HG02571 (cell line): Measurements from ENCODE around the gene TMEM30A.

Source experiments
- ATAC-seq: cut with Tn5 transposase; IDR thresholded peaks from one replicate; pipeline ENCODE4 v1.9.1; 2021; ENCODE audit warnings: mild to moderate bottlenecking, moderate library complexity; ENCODE audit not compliant: unreplicated experiment

TMEM30A gene

GRCh38 chr6:75266716-75267291 lies 17.8 kb downstream of the TMEM30A start:
- ATAC-seq: peak; percentile 61

- ATAC-seq: no peak
Observed at GRCh38 chr6:75263401-75263750, 21.2 kb downstream of the TMEM30A start.

GRCh38 chr6:75262716-75263400 lies 21.7 kb downstream of the TMEM30A start:
- ATAC-seq: no peak

GRCh38 chr6:75261299-75261698 lies 23.3 kb downstream of the TMEM30A start:
- no peak for ATAC-seq

GRCh38 chr6:75257343-75258087 lies 27.1 kb downstream of the TMEM30A start:
- ATAC-seq: no peak

- ATAC-seq: no peak
Observed at GRCh38 chr6:75250552-75250951, 34.0 kb downstream of the TMEM30A start.

- ATAC-seq: no peak
Observed at GRCh38 chr6:75249837-75250236, 34.8 kb downstream of the TMEM30A start.

GRCh38 chr6:75246386-75246785 lies 38.2 kb downstream of the TMEM30A start:
- ATAC-seq: no peak

- ATAC-seq: no peak
Observed at GRCh38 chr6:75244063-75244584, 40.5 kb downstream of the TMEM30A start.

GRCh38 chr6:75243333-75244062 lies 41.1 kb downstream of the TMEM30A start, which contains the start of gene COX7A2:
COX7A2 (minus strand) TSS chr6:75243801; CDS start chr6:75243734, 67 bp downstream.
- peak; percentile 97 for ATAC-seq

- ATAC-seq: no peak
Observed at GRCh38 chr6:75236630-75237029, 48.0 kb downstream of the TMEM30A start.

- no peak for ATAC-seq
Observed at GRCh38 chr6:75235271-75235670, 49.3 kb downstream of the TMEM30A start.

GRCh38 chr6:75234126-75234865 lies 50.3 kb downstream of the TMEM30A start:
- no peak for ATAC-seq

- no peak for ATAC-seq
Observed at GRCh38 chr6:75233092-75233615, 51.4 kb downstream of the TMEM30A start.

- no peak for ATAC-seq
Observed at GRCh38 chr6:75230484-75231325, 53.9 kb downstream of the TMEM30A start.

GRCh38 chr6:75224303-75224926 lies 60.2 kb downstream of the TMEM30A start:
- no peak for ATAC-seq

- ATAC-seq: no peak
Observed at GRCh38 chr6:75223428-75223827, 61.2 kb downstream of the TMEM30A start.

GRCh38 chr6:75222261-75222660 lies 62.3 kb downstream of the TMEM30A start:
- no peak for ATAC-seq

- ATAC-seq: no peak
Observed at GRCh38 chr6:75221116-75221515, 63.5 kb downstream of the TMEM30A start.
